Body of pancreas (tissue), 4 donors: Measurements from ENCODE around the gene CORIN.

Experiments
- POLR2A ChIP-seq, 3 donors: fragments of 450-650 bp; IDR thresholded peaks; one replicate each; pipeline ENCODE4 v1.6.1; 2016; ENCODE audit warnings: antibody characterized with exemption in 3 of 3, mild to moderate bottlenecking in 2 of 3
- TF ChIP-seq, protein P1 (sequence below), 7 experiments: fragments of 450-650 bp in 4 of 7; fragments of 200-600 bp in 3 of 7; sonication (generic) in 3 of 7; IDR thresholded peaks; one replicate each; pipeline ENCODE4 v1.5.1; 2016 to 2019; ENCODE audit warnings: antibody characterized with exemption in 7 of 7

DNA sequence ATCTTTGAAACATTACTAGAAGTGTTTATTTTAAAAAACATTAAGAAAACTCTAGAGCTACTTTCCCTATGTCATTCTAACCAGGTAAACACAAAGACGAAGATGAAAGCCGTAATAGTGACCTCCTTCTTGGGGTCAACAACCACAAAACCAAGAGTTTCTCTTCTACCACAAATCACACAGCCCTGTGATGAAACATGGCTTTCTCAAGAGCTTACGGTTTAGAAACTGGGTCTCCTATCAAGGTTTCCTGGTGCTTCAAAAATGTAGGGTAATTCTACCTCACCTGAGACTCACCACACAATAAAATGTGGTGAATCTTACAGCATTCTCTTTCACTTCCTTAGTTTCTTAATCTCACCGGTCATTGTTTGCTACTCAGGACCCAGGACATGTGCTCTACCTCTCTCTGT is 50.9 kb downstream of the CORIN start:
- TF ChIP-seq, protein P1, sequence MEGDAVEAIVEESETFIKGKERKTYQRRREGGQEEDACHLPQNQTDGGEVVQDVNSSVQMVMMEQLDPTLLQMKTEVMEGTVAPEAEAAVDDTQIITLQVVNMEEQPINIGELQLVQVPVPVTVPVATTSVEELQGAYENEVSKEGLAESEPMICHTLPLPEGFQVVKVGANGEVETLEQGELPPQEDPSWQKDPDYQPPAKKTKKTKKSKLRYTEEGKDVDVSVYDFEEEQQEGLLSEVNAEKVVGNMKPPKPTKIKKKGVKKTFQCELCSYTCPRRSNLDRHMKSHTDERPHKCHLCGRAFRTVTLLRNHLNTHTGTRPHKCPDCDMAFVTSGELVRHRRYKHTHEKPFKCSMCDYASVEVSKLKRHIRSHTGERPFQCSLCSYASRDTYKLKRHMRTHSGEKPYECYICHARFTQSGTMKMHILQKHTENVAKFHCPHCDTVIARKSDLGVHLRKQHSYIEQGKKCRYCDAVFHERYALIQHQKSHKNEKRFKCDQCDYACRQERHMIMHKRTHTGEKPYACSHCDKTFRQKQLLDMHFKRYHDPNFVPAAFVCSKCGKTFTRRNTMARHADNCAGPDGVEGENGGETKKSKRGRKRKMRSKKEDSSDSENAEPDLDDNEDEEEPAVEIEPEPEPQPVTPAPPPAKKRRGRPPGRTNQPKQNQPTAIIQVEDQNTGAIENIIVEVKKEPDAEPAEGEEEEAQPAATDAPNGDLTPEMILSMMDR (IDR thresholded peaks at IDR 0.05) = no peak
- no peak for TF ChIP-seq POLR2A (IDR thresholded peaks at IDR 0.05)
